Activated T-cell treated with anti-CD3 and anti-CD28 coated beads, Interleukin-2, amount 50 U/mL, for 4 hours (primary cell): ENCODE results near the gene PHACTR1. TPM values are rescaled to one million over a fixed set of nuclear protein-coding genes. Genes with fewer than 3 reads are reported as not detected.
"Not testable (repeated sequence)": the region's sequence is repeated elsewhere in the genome, so short reads cannot be mapped to it uniquely, and the experiment has no call there.

Source experiments
- ATAC-seq, 2 donors: fragments of 200-7000 bp; cut with Tn5 transposase; one replicate each; pipeline ENCODE4 v1.10.0; 2021
- DNase-seq: peaks from one replicate; pipeline ENCODE4 v3.0.0-alpha.2; 2020
- H3K27me3 Mint-ChIP-seq: one replicate; pipeline ENCODE4 v1.8.0; 2021; ENCODE audit warnings: low read depth, mixed read lengths
- H3K36me3 Mint-ChIP-seq: one replicate; pipeline ENCODE4 v1.8.0; 2022; ENCODE audit warnings: mixed read lengths; ENCODE audit not compliant: insufficient read depth
- H3K4me1 Mint-ChIP-seq: one replicate; pipeline ENCODE4 v1.8.0; 2021; ENCODE audit warnings: low read depth, mixed read lengths
- H3K4me3 Mint-ChIP-seq: one replicate; pipeline ENCODE4 v1.8.0; 2021; ENCODE audit warnings: mild to moderate bottlenecking, moderate library complexity, mixed read lengths
- H3K9me3 Mint-ChIP-seq: one replicate; pipeline ENCODE4 v1.8.0; 2021; ENCODE audit warnings: mixed read lengths
- total RNA-seq, 3 donors: library from RNA; stranded (reverse); gene quantifications; one replicate each; pipeline ENCODE4 v1.2.1, GENCODE V29; 2021

Gene PHACTR1
- total RNA-seq, 3 donors from 2014 or later: 0.26 to 1.1 (median 0.30) TPM

DNA sequence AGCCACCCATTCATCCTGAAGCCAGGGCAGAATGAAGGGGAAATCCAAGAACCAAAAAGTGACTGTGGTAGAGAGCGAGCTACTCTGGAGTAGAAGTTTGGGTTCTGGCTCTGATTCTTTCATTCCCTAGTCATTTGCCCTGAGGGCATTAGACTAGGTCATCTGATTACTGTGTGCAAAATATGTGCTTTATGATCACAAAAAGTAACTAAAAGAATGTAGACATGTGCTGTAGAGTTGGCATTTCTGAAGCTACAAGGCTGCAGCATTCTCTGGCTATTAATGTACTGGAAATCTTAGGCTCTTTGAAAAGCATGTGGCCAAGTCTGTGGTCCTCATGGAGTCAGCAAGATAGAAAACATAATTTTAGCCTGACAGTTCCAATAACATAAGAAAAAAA is 517.6 kb downstream of the PHACTR1 start:
- Mint-ChIP-seq H3K4me1 (peaks cover 10% of the 10 kb centered on the region), H3K4me3 (no peak overlapping the region), H3K27me3 (peaks cover 20% of the 10 kb centered on the region), H3K36me3 (no peaks in the 10 kb centered on the region), H3K9me3 (no peaks in the 10 kb centered on the region)
- DNase-seq: no peak
- no peak for ATAC-seq

DNA sequence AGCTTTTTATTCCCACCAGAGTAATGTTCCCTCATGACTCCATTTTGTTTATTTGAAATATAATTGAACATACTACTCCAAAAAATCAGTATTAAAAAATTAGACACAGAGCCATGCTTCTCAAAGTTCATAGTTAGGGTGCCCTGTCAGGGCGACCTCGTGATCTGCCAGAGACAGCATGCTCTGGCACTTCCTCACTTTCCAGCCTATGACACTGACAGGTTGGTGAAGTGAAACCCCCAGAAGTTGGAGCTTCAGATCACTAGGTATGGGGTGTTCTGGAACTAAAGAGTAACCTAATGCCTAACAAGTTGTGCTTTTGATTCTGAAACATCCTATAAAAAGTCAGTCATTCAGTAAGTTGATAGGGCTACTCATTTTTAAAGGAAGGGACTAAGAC is 518.8 kb downstream of the PHACTR1 start:
- H3K9me3 Mint-ChIP-seq: no peaks in the 10 kb centered on the region
- H3K27me3 Mint-ChIP-seq: peaks cover 24% of the 10 kb centered on the region
- H3K36me3 Mint-ChIP-seq: no peaks in the 10 kb centered on the region
- DNase-seq (no peak), ATAC-seq (no peak)
- no peaks in the 10 kb centered on the region for H3K4me1 Mint-ChIP-seq
- H3K4me3 Mint-ChIP-seq: no peak overlapping the region

DNA sequence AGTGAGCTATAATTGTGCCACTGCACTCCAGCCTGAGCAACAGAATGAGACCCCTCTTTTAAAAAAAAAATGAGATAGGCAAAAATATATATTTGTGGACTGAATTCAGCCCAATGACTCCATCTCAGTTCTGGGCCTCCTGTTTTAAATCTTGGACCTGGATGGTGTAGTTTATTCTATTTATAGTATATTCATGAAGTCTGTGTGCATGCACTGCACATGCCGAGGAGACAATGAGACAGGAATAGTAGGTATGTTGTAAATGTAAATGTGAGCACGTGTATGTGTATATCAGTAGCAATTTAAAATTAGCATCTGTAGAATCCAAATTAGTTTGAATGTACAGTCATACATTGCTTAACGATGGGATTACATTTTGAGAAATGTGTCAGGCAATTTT is 520.8 kb downstream of the PHACTR1 start:
- Mint-ChIP-seq H3K36me3 (no peaks in the 10 kb centered on the region), H3K27me3 (peaks cover 24% of the 10 kb centered on the region)

DNA sequence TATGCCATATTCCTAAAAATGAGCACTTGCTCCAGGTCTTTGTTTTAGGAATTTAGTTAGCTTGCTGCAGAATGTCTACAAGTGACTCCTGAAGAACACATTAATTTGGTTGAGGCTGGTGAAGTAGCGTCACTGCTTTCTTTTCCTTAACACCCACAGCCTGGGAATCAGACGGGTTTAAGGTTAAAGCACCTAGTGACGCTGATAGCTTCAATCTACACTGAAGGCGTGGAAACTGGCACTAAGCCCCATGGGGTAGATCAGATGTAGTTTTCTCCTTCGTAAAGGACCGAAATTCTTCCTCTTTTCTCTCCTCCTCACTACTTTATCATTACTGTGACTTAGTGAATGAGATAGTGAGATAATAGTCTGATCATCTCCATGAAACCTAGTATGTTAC is 521.5 kb downstream of the PHACTR1 start:
- no peaks in the 10 kb centered on the region for H3K4me1 Mint-ChIP-seq
- H3K36me3 Mint-ChIP-seq: no peaks in the 10 kb centered on the region
- DNase-seq (no peak), ATAC-seq (no peak)
- H3K9me3 Mint-ChIP-seq: no peaks in the 10 kb centered on the region
- H3K4me3 Mint-ChIP-seq: no peak overlapping the region
- H3K27me3 Mint-ChIP-seq: peaks cover 24% of the 10 kb centered on the region

More for the DNA sequence above, 520.8 kb downstream of the PHACTR1 start:
- Mint-ChIP-seq H3K4me1 (no peaks in the 10 kb centered on the region), H3K4me3 (no peak overlapping the region), H3K9me3 (no peaks in the 10 kb centered on the region)
- no peak for ATAC-seq
- no peak for DNase-seq

DNA sequence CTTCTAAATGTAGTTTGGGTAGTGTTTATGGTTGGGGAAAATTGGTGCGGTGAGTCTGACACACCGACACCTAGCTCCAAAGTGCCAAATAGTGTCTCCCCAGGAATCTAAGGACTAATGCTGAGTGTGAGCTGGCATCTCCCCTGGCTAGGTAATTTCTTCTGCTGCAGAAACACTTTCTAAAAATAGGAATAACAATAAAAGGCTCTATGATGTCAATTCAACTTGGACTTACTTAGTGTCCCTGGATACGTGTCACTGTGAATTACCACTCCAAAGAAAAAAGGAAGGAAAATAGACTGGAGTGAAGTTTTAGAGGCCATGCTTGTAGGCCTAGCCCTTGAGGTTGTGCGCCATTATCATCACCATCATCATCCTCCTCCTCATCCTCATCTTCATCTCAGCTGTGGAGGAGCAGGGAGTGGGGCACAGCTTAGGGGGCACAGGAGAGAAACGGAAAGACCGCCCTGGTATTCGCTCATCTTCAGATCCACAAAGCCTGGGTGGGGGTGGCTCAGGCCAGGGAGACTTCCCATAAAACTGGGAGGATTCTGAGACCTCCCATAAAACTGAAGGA is 522.2 kb downstream of the PHACTR1 start:
- H3K4me1 Mint-ChIP-seq: no peaks in the 10 kb centered on the region
- H3K27me3 Mint-ChIP-seq: peaks cover 24% of the 10 kb centered on the region
- DNase-seq (no peak), ATAC-seq (no peak)
- H3K4me3 Mint-ChIP-seq: no peak overlapping the region
- peaks cover 2% of the 10 kb centered on the region for H3K9me3 Mint-ChIP-seq
- H3K36me3 Mint-ChIP-seq: no peaks in the 10 kb centered on the region

DNA sequence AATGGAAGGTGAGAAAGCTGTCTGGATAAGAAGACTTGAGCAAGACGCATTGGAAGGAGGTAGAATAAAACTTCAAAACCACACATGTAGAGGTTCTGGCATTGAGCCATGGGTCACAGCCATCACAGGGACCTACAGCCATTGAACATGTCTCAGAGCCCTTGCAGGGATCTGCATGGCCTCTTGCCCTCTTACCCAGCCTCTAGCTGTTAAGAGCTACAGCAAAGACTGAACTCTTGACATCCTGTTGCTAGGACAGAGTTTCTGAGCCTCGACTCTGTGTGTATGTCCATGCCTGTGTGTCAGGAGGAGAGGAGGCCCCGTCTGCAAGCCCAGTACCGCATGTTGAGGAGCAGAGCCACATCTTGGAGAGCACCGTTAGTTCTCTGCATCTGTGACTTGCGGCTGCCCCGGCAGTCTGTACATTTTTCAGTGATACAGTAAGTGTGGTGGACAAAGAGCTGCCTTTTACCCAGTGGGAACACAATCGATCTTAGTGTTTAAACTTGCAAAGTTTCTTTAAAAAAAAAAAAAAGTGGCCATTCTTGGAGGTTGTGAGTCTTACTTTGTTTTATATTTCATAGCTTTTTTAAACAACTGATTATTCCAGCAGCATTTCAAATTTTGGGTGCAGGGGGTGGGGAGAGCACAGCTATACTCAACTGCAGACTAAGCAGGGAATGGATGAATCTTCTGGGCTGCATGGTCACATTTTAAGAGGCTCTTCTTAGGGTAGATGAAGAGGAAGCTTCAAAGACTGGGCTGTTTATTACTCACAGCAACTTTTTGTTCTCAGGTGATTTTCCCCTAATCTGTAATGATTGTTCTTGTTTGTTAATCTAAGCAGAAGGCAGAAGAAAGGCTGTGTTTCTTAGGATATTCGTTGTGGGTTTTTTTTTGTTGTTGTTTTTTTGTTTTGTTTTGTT is 523.2 kb downstream of the PHACTR1 start:
- H3K4me3 Mint-ChIP-seq: no peak overlapping the region
- H3K27me3 Mint-ChIP-seq: peaks cover 23% of the 10 kb centered on the region
- DNase-seq: no peak
- no peak for ATAC-seq
- H3K4me1 Mint-ChIP-seq: no peaks in the 10 kb centered on the region
- H3K9me3 Mint-ChIP-seq: peaks cover 7% of the 10 kb centered on the region
- H3K36me3 Mint-ChIP-seq: no peaks in the 10 kb centered on the region

DNA sequence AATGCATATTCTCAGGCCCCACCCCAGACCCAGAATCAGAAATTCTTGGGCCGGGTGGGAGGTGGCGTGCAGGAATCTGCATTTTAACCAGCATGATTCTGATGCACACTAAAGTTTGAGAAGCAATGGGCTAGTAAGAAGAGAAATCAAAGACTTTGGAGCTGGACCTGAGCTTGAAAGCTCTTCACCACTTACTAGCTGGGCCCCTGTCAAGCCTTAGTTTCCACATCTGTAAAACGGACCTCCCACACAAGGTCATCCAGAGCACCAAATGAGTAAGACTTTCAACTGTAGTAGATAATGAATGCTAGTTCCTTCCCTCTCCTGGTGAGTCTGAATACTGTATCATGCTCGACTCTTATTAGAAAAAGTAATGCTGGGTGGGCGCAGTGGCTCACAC is 524.8 kb downstream of the PHACTR1 start:
- Mint-ChIP-seq H3K36me3 (no peaks in the 10 kb centered on the region), H3K27me3 (peaks cover 21% of the 10 kb centered on the region), H3K9me3 (peaks cover 7% of the 10 kb centered on the region), H3K4me3 (no peak overlapping the region), H3K4me1 (no peaks in the 10 kb centered on the region)
- ATAC-seq: no peak
- no peak for DNase-seq

DNA sequence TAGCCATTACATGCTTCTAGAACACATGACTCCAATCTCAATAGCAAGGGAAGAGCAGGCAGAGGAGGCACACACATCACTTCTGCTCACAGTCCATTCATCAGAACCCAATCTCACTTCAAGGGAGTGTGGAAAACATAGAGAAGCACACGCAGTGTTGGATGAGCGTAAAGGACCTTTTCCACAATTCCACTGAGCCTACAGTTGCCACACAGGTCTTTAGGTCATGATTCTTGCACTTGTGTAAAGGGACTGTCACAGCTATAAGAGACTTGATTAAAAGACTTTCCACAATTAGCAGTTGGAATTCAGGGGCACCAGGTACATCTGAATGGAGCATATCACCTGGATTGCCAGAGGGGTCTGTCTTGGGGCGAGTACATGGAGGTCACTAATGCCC is 525.6 kb downstream of the PHACTR1 start:
- Mint-ChIP-seq H3K4me3 (no peak overlapping the region), H3K36me3 (no peaks in the 10 kb centered on the region), H3K27me3 (peaks cover 20% of the 10 kb centered on the region), H3K9me3 (peaks cover 7% of the 10 kb centered on the region), H3K4me1 (no peaks in the 10 kb centered on the region)
- ATAC-seq: no peak
- no peak for DNase-seq

DNA sequence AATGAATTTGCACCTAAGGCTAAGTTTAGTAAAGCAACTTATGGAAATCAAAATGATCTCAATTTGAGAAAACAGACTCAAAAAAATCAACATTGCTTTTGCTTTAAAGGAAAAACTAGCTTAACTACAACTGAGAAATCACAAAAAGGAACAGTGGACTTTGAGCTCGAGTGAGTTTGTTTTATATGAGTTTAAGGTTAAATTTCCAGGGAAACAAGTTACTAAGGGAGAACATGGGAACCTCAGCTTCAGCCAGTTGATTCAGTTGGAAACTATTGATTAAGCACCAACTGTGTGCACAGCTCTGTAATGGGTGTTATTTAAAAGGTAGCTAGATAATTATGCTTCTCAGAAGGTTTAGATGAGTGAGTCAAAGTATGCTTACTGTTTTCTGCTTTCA is 526.0 kb downstream of the PHACTR1 start:
- no peak for ATAC-seq
- H3K36me3 Mint-ChIP-seq: no peaks in the 10 kb centered on the region
- H3K9me3 Mint-ChIP-seq: peaks cover 7% of the 10 kb centered on the region
- peaks cover 20% of the 10 kb centered on the region for H3K27me3 Mint-ChIP-seq
- no peak for DNase-seq
- H3K4me1 Mint-ChIP-seq: no peaks in the 10 kb centered on the region
- H3K4me3 Mint-ChIP-seq: no peak overlapping the region

DNA sequence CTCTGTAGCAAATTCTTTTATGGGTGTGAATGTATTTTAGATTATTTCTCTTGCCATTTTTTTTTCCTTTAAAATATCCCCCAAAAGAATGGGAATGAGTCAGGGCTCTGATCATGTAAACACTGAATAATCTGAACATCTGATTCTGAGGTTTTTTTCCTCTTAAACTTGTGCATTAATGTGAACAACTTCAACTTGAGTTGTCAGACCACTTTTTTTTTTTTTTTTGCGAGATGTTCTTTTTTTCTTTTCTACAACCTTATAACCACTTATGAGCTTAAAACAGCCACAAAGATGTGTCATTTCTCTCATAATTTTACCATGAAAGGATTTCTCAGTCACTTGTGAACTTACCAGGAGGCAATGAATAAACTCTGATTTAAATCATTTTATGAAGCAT is 526.5 kb downstream of the PHACTR1 start:
- no peaks in the 10 kb centered on the region for H3K4me1 Mint-ChIP-seq
- no peak for ATAC-seq
- H3K27me3 Mint-ChIP-seq: peaks cover 24% of the 10 kb centered on the region
- H3K36me3 Mint-ChIP-seq: no peaks in the 10 kb centered on the region
- no peak for DNase-seq
- peaks cover 7% of the 10 kb centered on the region for H3K9me3 Mint-ChIP-seq
- H3K4me3 Mint-ChIP-seq: no peak overlapping the region

DNA sequence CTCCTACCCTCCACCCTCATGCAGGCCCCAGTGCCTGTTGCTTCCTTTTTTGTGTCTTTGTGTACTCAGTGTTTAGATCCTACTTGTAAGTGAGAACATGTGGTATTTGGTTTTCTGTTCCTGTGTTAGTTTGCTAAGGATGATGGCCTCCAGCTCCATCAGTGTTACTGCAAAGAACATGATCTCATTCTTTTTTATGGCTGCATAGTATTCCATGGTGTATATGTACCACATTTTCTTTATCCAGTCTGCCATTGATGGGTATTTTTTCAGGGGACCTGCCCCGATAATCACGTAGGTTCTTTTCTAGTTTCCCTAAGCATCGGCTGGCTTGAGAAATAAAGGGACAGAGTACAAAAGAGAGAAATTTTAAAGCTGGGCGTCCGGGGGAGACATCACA is 527.2 kb downstream of the PHACTR1 start:
- not testable (repeated sequence) for H3K9me3 Mint-ChIP-seq, H3K36me3 Mint-ChIP-seq, ATAC-seq, H3K4me3 Mint-ChIP-seq, DNase-seq, H3K4me1 Mint-ChIP-seq
- H3K27me3 Mint-ChIP-seq: peaks cover 25% of the 10 kb centered on the region

DNA sequence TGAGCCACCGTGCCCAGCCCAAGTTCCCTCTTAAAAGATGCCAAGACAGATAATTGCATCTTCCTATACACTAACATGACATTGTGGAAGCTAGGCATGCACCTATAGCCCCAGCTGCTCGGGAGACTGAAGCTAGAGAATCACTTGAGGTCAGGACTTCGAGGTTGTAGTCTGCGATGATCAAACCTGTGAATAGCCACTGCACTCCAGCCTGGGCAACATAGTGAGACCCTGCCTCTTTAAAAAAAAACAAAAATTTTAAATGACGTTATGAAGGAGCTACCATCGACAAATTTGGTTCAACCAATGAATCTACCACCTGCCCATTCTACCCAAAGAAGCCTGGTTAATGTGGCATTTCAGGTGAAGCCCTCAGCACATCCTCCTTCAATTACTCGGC is 531.1 kb downstream of the PHACTR1 start:
- Mint-ChIP-seq H3K27me3 (peaks cover 13% of the 10 kb centered on the region), H3K9me3 (peaks cover 7% of the 10 kb centered on the region), H3K4me1 (no peaks in the 10 kb centered on the region), H3K4me3 (no peak overlapping the region), H3K36me3 (no peaks in the 10 kb centered on the region)
- ATAC-seq: no peak
- no peak for DNase-seq

DNA sequence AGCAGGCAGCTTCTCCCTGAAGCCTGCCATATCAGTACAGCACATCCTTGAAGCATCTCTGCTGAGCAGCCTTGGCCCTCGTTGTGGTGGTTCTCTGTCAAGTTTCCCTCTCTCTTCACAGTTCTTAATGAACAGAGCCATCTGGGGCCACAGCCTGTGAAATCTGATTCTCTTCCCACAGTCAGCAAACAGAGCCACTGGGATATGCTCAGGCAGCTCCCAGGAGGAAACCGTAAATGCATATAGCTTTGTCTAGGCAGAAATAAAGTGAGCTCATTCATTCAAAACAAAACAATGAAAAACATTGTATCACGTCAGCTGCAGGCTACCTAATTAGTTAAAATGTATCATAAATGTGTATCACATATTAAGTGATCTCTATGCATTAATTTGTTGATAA is 531.5 kb downstream of the PHACTR1 start:
- Mint-ChIP-seq H3K9me3 (peaks cover 7% of the 10 kb centered on the region), H3K4me3 (no peak overlapping the region), H3K4me1 (no peaks in the 10 kb centered on the region), H3K36me3 (no peaks in the 10 kb centered on the region), H3K27me3 (peaks cover 13% of the 10 kb centered on the region)
- DNase-seq (no peak), ATAC-seq (no peak)

DNA sequence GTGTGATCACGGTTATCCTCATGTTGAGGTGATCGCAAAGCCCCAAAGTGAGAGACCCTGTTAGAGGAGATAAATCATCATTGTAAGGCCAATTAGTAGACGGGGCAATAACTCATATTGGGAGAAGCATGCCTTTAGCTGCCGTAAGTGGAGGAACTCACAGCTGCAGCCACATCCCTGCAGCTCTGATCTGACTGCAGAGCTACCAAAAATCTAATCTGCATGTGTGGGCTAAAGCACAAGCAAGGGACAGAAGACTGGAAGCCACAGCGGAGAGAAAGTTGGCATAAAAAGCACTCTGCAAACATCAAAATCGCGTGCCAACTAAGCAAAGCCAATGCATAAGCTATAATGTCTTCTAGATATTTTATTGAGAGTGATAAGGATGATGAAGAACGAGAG is 532.0 kb downstream of the PHACTR1 start:
- H3K27me3 Mint-ChIP-seq: peaks cover 13% of the 10 kb centered on the region
- no peak overlapping the region for H3K4me3 Mint-ChIP-seq
- DNase-seq: no peak
- H3K36me3 Mint-ChIP-seq: no peaks in the 10 kb centered on the region
- H3K4me1 Mint-ChIP-seq: no peaks in the 10 kb centered on the region
- H3K9me3 Mint-ChIP-seq: peaks cover 7% of the 10 kb centered on the region
- ATAC-seq: no peak

DNA sequence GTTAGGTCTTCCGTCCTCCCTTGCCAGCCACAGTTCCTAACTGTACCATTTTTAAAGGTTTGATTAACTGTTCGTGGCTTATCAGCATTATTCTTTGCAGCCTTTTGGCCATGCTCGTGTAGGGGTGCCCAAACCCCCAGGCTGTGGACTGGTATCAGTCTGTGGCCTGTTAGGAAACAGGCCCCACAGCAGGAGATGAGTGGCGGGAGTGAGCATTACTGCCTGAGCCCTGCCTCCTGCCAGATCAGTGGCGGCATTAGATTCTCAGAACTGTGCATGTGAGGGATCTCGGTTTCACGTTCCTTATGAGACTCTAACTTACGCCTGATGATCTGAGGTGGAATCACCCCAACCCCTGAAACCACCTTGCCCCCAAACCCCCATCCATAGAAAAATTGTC is 532.4 kb downstream of the PHACTR1 start:
- peaks cover 13% of the 10 kb centered on the region for H3K27me3 Mint-ChIP-seq
- peaks cover 3% of the 10 kb centered on the region for H3K9me3 Mint-ChIP-seq
- no peaks in the 10 kb centered on the region for H3K36me3 Mint-ChIP-seq
- no peak for DNase-seq
- H3K4me1 Mint-ChIP-seq: no peaks in the 10 kb centered on the region
- no peak overlapping the region for H3K4me3 Mint-ChIP-seq
- no peak for ATAC-seq
